ENCODE results near the gene CROCC.
"Not testable (repeated sequence)": the region's sequence is repeated elsewhere in the genome, so short reads cannot be mapped to it uniquely, and the experiment has no call there.

DNA sequence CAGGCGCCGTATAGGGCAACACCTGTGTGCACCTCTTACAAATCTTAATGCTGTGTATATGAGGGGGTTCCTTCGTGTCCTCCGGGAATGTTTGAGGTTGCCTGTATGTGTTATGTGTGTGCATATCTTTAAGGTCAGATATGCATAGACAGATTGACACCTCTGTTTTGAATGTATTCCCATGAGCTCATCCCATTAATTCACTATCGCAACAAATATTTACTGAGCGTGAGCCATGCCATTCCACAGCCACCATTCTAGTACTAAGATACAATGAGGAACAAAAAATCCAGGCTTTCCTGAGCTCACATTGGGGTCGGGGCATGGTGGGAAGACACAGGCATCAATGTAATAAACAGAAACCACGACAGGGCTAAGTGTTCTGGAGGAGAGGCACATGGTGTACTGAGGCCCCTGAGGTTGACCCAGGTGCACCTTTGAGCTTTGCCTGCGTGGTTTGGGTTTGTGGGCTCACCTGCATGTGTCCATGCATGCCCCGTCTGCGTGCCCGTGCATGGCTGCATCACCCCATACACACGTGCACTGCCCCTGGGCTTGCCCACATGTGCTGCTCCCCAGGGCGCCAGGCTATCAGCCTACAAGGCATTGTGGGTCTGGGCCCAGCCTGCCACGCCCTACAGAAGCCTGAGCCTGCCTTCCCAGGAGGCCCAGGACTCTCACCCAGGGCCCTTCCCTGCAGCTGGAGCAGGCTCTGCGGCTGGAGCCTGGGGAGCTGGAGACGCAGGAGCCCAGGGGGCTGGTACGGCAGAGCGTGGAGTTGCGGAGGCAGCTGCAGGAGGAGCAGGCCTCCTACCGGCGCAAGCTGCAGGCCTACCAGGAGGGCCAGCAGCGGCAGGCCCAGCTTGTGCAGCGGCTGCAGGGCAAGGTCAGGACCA, 7.7 kb downstream of the CROCC start:
- TF ChIP-seq POLR2A (conservative IDR thresholded peaks at IDR 0.05); ZFP36 (IDR thresholded peaks at IDR 0.05; ENCODE audit: low read depth, low read length, partially characterized antibody); EZH2 (IDR thresholded peaks at IDR 0.05; ENCODE audit: borderline replicate concordance, low read depth, low read length); CBX2 (IDR thresholded peaks at IDR 0.05; ENCODE audit: insufficient read depth, low read length, poor library complexity, severe bottlenecking); PCBP1 (IDR thresholded peaks at IDR 0.05; ENCODE audit: low read depth, low read length, poor library complexity, severe bottlenecking): not testable (repeated sequence)
- TF ChIP-seq, protein P1, sequence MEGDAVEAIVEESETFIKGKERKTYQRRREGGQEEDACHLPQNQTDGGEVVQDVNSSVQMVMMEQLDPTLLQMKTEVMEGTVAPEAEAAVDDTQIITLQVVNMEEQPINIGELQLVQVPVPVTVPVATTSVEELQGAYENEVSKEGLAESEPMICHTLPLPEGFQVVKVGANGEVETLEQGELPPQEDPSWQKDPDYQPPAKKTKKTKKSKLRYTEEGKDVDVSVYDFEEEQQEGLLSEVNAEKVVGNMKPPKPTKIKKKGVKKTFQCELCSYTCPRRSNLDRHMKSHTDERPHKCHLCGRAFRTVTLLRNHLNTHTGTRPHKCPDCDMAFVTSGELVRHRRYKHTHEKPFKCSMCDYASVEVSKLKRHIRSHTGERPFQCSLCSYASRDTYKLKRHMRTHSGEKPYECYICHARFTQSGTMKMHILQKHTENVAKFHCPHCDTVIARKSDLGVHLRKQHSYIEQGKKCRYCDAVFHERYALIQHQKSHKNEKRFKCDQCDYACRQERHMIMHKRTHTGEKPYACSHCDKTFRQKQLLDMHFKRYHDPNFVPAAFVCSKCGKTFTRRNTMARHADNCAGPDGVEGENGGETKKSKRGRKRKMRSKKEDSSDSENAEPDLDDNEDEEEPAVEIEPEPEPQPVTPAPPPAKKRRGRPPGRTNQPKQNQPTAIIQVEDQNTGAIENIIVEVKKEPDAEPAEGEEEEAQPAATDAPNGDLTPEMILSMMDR (IDR thresholded peaks at IDR 0.05 in 2 of 3, conservative IDR thresholded peaks at IDR 0.05 in 1 of 3; ENCODE audit: insufficient read depth in 2 of 3, low read depth in 1 of 3, low read length in 3 of 3): not testable (repeated sequence)
- TF ChIP-seq, protein P2, sequence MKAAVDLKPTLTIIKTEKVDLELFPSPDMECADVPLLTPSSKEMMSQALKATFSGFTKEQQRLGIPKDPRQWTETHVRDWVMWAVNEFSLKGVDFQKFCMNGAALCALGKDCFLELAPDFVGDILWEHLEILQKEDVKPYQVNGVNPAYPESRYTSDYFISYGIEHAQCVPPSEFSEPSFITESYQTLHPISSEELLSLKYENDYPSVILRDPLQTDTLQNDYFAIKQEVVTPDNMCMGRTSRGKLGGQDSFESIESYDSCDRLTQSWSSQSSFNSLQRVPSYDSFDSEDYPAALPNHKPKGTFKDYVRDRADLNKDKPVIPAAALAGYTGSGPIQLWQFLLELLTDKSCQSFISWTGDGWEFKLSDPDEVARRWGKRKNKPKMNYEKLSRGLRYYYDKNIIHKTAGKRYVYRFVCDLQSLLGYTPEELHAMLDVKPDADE (conservative IDR thresholded peaks at IDR 0.05; ENCODE audit: control insufficient read depth, low read depth, low read length): not testable (repeated sequence)
